Neutrophil (primary cell): Measurements from ENCODE around the gene RAC3.
A peak's percentile ranks its signal among the peaks of the same experiment; 100 is the strongest.

Source experiments
- H3K27ac ChIP-seq: fragments of 200-600 bp; sonication (generic); 2 replicates; pipeline ENCODE4 v1.5.1; 2016; ENCODE audit warnings: mild to moderate bottlenecking, moderate library complexity
- H3K27me3 ChIP-seq: fragments of 200-600 bp; sonication (generic); 2 replicates; pipeline ENCODE4 v1.6.0; 2016; ENCODE audit warnings: mild to moderate bottlenecking
- H3K36me3 ChIP-seq: fragments of 200-600 bp; sonication (generic); 2 replicates; pipeline ENCODE4 v1.5.1; 2017
- H3K4me1 ChIP-seq, 2 experiments: fragments of 200-600 bp in 1 of 2; sonication (generic) in 1 of 2; 1 replicate in 1 of 2; 2 replicates in 1 of 2; pipeline versions ENCODE4 v1.5.1 to v1.6.1; 2013 to 2016; ENCODE audit warnings: low read depth in 1 of 2, low read length in 1 of 2, mild to moderate bottlenecking in 1 of 2, moderate library complexity in 1 of 2; ENCODE audit not compliant: control insufficient read depth in 1 of 2, insufficient read depth in 1 of 2
- H3K4me3 ChIP-seq, 2 experiments: fragments of 200-600 bp in 1 of 2; sonication (generic) in 1 of 2; 1 replicate in 1 of 2; 2 replicates in 1 of 2; pipeline ENCODE4 v1.5.1; 2013 to 2016; ENCODE audit warnings: low read depth in 1 of 2, low read length in 1 of 2, mild to moderate bottlenecking in 1 of 2, moderate library complexity in 1 of 2
- H3K9me3 ChIP-seq: fragments of 200-600 bp; sonication (generic); 2 replicates; pipeline ENCODE4 v1.5.1; 2016
- TF ChIP-seq, protein P1 (sequence below): fragments of 200-600 bp; sonication (generic); IDR thresholded peaks from 2 replicates; pipeline ENCODE4 v1.5.1; 2016; ENCODE audit warnings: antibody characterized with exemption

The RAC3 gene

DNA sequence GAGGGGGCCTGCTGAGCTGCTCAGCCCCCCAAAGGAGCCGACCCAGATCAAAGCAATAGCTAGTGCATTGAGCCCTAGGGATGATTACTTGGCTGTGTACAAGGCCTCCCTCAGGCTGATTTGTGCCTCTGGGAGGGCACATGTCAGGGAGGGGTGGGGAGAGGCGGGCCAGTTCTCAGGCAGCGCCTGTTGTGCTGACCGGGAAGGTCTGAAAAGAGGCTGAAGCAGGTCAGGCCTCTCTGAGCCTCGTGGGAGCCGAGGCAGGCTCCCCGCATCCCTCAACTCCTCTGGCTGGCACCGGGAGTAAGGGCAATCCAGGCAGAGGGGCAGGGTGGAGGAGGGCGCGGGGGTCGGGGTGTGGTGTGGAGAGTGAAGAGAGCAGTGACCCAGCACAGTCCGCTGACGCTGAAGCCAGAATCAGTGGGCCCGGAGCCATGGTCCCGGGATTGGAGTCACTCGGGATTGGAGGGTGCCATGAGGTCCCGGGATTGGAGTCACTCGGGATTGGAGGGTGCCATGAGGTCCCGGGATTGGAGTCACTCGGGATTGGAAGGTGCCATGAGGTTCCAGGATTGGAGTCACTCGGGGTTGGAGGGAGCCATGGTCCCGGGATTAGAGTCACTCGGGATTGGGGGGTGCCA, 3.0 kb downstream of the RAC3 start:
- no peak overlapping the region for H3K4me3 ChIP-seq
- H3K4me1 ChIP-seq = peaks cover 41 to 52% of the 10 kb centered on the region in 2 experiments

DNA sequence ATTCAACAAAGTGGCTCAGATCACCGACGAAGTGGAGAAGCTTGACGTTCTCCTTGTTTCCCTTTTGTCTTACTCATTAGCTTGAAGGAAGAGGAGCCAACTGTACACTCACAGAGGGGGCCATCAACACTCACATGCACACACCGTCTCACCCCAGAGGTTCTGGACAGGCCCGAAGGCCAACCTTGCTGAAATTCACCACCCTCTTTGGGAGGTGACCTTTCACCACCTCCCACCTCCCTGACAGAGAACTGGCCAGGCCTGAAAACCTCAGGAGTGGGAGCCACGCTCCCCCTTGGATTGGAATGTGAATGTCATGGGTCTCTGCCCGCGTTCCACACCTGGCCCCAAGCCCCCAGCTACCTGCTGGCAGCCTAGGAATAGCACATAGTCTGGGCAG, 4.0 kb downstream of the RAC3 start:
- peaks cover 32 to 43% of the 10 kb centered on the region in 2 experiments for H3K4me1 ChIP-seq
- peaks cover 21% of the 10 kb centered on the region for H3K27me3 ChIP-seq
- no peak overlapping the region for H3K4me3 ChIP-seq
- H3K36me3 ChIP-seq = no peaks in the 10 kb centered on the region
- no peaks in the 10 kb centered on the region for H3K9me3 ChIP-seq
- no peak overlapping the region for H3K27ac ChIP-seq
- TF ChIP-seq, protein P1, sequence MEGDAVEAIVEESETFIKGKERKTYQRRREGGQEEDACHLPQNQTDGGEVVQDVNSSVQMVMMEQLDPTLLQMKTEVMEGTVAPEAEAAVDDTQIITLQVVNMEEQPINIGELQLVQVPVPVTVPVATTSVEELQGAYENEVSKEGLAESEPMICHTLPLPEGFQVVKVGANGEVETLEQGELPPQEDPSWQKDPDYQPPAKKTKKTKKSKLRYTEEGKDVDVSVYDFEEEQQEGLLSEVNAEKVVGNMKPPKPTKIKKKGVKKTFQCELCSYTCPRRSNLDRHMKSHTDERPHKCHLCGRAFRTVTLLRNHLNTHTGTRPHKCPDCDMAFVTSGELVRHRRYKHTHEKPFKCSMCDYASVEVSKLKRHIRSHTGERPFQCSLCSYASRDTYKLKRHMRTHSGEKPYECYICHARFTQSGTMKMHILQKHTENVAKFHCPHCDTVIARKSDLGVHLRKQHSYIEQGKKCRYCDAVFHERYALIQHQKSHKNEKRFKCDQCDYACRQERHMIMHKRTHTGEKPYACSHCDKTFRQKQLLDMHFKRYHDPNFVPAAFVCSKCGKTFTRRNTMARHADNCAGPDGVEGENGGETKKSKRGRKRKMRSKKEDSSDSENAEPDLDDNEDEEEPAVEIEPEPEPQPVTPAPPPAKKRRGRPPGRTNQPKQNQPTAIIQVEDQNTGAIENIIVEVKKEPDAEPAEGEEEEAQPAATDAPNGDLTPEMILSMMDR = no peak

More for the DNA sequence above, 3.0 kb downstream of the RAC3 start:
- H3K36me3 ChIP-seq = no peaks in the 10 kb centered on the region
- H3K27me3 ChIP-seq = peaks cover 24% of the 10 kb centered on the region
- TF ChIP-seq, protein P1 = no peak
- no peak overlapping the region for H3K27ac ChIP-seq
- H3K9me3 ChIP-seq = no peaks in the 10 kb centered on the region

DNA sequence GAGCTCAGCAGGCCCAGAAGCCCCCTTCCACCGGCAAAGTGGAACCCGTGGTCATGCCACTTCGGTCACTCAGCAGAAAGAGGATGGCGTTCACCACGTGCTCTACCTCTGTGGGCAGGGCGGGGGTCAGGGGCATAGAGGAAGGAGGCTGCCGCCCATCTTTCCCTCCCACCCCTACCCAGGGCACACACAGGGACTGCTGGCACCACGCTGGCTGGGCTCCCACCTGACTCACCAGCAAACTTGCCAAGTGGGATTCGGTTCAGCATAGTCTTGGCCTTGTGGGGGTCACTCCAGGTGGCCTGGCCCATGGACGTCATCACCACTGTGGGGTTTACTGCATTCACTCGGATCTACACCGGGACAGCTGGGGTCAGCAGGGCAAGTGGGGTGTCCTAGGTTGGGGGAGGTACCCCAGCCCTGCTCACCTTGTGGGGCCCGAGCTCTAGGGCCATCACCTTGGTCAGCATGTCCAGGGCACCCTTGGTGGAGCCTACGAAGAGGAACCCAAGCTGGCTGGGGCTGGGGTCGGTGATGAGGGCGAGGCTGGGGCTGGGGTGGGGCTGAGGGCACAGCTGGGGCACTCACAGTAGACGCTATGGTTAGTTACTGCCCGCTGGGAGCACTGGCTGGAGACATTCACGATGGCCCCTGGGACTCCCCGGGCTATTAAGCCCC, 4.6 kb downstream of the RAC3 start:
- H3K4me1 ChIP-seq = peaks cover 26 to 36% of the 10 kb centered on the region in 2 experiments
- H3K9me3 ChIP-seq = no peaks in the 10 kb centered on the region
- H3K36me3 ChIP-seq = no peaks in the 10 kb centered on the region
- TF ChIP-seq, protein P1 = no peak
- peaks cover 15% of the 10 kb centered on the region for H3K27me3 ChIP-seq
- H3K4me3 ChIP-seq = peak overlapping the region; percentile 67 to 80
- H3K27ac ChIP-seq = peak overlapping the region; percentile 90

DNA sequence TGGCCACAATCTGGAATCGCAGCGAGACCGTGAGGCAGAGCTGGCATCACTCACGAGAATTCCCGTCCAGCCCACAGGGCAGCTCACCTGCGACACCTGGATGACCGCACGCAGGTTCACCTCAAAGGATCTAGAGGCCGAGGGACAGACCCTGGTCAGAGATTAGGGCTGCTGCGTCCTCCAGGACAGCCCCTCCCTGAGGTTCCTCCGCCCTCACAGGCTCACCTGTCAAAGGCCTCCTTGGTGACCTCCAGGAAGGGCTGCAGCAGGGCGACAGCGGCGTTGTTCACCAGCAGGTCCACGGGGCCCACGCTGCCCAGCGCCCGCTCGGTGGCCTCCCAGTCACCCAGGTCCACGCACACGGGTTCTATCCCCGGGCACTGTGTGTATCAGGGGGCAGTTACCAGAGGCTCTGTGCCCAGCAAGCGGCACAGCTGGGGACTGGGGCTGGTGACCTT, 5.2 kb downstream of the RAC3 start:
- peaks cover 25 to 35% of the 10 kb centered on the region in 2 experiments for H3K4me1 ChIP-seq
- TF ChIP-seq, protein P1 = no peak
- no peaks in the 10 kb centered on the region for H3K9me3 ChIP-seq
- H3K36me3 ChIP-seq = no peaks in the 10 kb centered on the region
- H3K27ac ChIP-seq = peak overlapping the region; percentile 90
- H3K4me3 ChIP-seq = peak overlapping the region; percentile 67 to 80
- peaks cover 12% of the 10 kb centered on the region for H3K27me3 ChIP-seq

DNA sequence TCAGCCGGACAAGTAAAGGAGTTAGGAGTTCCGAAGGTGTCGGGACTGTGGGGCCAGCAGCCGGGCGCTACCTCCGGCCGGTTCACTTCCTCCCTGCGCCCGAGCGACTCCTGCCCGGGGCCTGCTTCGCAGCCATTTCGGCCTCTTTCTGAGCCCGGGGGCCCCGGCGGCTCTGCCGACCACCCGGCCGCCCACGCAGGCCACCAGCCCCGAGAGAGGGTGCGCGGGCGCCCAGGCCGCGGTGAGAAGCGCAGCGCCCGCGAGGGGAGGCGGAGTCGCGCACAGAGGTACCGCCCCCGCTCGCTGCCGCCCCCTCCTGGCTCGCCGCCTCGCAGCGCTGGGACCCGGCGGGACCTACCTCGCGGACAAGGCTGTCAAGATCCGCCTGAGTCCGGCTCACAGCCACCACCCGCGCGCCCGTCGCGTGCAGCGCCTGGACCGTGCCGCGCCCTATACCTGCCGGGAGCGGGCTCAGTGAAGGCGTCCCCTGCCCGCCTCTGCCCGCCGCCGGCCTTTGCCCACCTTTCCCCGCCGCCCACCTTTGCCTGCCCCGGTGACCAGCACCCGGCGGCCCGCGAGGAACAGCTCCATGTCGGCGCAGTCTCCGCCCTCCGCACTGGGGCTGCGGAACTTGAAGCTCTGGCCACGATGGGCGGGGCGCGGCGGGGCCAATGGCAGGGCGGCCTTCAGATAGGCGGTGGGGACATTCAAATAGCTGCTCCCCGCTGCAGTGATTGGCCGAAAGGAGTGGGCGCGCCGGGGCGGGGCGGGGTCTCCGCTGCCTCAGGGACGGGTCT, 5.8 kb downstream of the RAC3 start, which contains the start of gene DCXR:
TSS of gene DCXR (minus strand) at position 606 of the 797 bp plus-strand sequence. CDS start at position 591, 15 bp downstream.
- H3K9me3 ChIP-seq = no peaks in the 10 kb centered on the region
- peak within 1 kb of the TSS; percentile 90 for H3K27ac ChIP-seq
- peak within 1 kb of the TSS; percentile 67 to 80 for H3K4me3 ChIP-seq
- no peaks in the 10 kb centered on the region for H3K36me3 ChIP-seq
- H3K27me3 ChIP-seq = peaks cover 6% of the 10 kb centered on the region
- peaks cover 22 to 30% of the 10 kb centered on the region in 2 experiments for H3K4me1 ChIP-seq
- TF ChIP-seq, protein P1 = peak; percentile 78
